SW480 (cell line): ENCODE data around the gene RNF2.
"Not testable (repeated sequence)": the region's sequence is repeated elsewhere in the genome, so short reads cannot be mapped to it uniquely, and the experiment has no call there.

Experiments
- DNase-seq: peaks from one replicate; pipeline ENCODE4 v3.0.0-alpha.2; 2016; ENCODE audit warnings: low spot score

Gene RNF2

DNA sequence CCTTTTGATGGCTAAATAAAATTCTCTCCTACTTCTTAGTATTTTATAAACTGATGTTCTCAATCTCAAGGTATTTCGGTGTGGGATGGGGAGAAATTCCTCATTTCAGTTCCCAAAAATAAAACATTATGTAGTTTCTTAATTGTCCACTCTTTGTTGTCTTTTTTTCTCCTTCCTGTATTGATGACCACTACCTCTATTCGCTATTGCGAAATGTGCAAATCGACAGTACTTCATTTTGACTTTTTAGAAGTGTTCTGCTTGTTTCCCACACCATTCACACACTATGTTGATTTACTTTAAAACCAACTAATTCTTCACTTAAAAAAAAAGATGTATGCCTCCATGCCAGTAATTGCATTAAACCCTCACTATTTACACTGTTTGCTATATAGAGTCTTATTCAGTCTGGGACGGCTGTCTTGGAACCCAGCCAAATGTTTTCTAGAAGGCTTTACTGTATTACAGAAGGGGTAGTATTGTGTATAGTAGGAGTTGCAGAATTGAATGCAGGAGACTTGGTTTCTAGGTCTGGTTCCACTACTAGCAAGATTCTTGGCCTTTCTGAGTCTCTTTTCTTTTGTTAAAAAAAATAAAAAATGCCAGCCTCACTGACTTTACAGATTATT, 5.6 kb downstream of the RNF2 start:
- no peak for DNase-seq

- DNase-seq = no peak
Measured at GRCh38 chr1:185053204-185053603, 7.8 kb downstream of the RNF2 start.

GRCh38 chr1:185054365-185055060, 9.2 kb downstream of the RNF2 start:
- no peak for DNase-seq

GRCh38 chr1:185058110-185058509, 12.8 kb downstream of the RNF2 start:
- DNase-seq = no peak

DNA sequence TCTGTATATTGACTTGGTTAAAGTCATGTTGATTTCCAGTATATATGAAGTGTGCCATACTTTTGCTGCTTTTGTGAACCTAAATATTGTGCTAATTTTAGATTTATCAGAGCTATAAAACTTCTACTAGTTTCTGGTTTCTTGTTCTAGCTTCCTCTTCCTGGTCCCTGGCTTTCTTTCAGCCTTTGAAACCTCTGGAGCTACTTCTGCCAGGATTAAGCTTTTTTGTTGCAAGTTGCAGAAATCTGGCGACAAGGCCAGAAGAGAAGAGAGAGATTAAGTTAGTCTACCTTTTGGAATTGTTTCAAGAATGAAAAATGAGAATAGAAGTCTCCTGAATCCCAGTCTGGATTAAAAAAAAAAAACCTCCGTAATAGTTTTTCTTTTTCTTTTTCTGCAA, 13.5 kb downstream of the RNF2 start:
- DNase-seq = no peak

DNA sequence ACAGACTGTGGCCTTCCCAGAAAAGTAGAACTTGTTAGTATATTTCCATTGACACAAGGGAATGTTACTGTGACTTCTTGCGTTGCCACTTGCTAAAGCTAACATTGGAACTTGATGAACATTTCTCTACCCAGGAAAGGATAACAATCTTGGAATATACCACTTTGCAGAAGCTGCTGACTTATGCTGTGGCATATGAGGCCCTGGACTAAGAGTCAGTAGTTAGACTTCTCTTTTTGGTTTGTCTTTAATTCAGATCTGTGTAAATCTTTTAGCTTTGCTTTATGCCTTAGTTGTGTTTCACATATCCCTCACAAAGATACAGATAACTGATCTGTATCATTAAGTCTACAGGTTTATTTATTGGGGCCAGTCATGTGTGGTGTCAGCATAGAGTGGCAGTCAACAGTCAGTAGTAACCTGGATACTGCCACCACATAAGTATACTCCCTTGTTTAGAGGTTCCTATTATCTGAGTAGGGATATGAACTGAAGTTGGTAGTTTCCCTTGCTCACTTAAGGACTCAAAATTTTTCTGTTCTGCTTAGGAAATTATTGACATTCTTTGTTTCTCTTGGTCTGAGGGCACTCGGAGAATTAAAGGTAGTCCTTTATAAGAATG, 14.7 kb downstream of the RNF2 start:
- DNase-seq = no peak

DNA sequence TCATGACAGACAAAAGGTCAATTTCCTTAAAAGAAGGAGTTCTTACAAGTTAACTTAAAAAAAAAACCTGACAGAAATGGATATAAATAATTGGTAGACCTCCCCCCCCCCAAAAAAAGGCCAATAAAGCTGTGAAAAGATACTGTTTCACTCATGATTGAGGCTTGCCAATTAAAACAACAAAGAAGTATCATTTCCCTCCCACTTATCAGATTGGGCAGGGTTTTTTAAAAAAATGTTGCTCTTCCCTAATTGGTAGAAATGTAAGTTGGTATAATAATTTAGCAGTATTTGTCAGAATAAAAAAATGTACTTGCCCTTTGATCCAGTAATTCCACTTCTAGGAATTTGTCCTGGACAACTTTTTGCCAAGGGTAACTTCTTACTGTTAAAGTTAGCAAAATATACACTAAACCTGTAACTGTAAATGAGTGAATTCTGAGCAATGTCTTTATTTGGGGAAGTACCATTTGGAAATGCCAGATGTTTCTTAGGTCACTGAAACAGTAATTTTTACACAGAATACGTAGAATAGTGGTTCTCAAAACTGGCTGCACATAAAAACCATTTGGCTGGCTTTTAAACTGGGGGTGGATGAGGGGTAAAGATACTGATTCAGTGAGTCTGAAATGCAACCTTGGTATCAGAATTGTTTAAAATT, 17.5 kb downstream of the RNF2 start:
- DNase-seq = no peak

DNA sequence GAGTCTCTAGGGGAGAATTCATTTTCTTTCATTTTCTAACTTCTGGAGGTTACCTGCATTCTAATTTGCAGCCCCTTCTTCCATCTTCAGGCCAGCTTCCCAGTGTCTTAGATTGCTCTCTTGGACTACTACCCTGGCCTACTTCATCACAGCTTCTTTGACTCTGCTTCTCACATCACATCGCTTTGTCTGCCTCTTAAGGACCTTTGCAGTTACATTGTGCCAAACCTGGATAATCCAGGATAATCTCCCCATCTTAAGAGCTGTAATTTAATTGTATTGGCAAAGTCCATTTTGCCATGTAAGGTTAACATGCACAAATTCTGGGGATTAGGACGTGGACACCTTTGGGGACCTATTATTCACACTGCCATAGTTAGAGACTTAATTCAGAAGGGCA, 18.4 kb downstream of the RNF2 start:
- DNase-seq = no peak

GRCh38 chr1:185065006-185065405, 19.6 kb downstream of the RNF2 start:
- DNase-seq = not testable (repeated sequence)

DNA sequence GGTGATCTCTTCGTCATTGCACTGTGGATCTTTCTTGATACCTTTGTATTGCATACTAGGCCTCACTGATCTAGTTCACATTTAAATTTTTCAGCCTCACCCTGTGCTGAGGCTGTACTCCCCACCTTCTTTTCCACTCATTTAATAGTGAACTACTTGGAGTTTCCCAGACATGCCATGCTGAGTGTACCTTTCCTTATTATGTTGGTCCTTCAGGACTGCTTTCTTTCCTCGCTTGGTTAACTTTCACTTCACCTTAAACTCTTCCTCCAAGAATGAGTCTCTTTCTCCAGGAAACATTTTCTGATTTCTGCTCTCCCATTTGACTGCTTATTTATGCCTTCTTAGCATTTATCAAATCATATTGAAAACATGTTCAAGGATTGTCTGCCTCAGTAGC, 20.8 kb downstream of the RNF2 start:
- DNase-seq = no peak

GRCh38 chr1:185068341-185068740, 23.0 kb downstream of the RNF2 start:
- DNase-seq = no peak

DNA sequence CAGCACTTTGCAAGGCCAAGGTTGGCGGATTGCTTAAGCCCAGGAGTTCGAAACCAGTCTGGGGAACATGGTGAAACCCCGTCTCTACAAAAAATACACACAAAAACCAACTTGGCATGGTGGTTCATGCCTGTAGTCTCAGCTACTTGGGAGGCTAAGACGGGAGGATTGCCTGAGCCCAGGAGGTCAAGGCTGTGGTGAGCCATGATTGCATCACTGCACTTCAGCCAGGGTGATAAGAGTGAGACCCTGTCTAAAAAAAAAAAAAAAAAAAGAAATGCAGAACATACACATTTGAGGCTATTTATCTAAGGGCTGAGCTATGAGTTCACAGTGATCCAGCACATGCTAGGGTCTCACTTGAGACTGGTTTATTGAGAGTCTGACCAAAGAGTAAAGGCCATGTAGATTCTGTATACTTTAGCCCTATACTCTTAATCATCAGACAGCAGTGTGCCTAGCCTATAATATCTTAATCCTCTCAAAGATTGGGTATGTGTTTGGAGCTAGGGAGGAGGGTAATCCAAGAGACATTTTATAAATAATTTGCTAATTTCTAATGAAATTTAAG, 23.9 kb downstream of the RNF2 start:
- DNase-seq = no peak

DNA sequence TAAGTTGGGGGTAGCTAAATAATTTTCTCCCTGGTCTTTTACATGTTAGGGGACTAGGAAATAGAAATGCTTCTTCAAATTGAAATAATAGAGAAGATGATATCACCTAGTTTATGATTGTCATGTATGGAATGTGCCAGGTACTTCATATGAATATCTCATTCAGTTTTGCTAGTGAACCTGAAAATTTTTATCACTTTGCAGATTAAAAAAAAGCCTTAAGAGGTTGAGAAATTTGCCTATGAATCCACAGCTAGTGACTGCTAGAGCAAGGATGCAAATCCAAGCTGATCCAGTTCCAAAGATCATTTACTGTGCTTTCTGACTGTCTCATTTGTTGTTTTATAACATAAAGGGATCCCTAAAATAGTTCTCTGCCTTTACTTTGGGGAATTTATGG, 24.7 kb downstream of the RNF2 start:
- DNase-seq = no peak

GRCh38 chr1:185073725-185074124, 28.4 kb downstream of the RNF2 start:
- no peak for DNase-seq

- DNase-seq = no peak
Measured at GRCh38 chr1:185074307-185074706, 28.9 kb downstream of the RNF2 start.

- DNase-seq = no peak
Measured at GRCh38 chr1:185075476-185075875, 30.1 kb downstream of the RNF2 start.

- no peak for DNase-seq
Measured at GRCh38 chr1:185077374-185077773, 32.0 kb downstream of the RNF2 start.

DNA sequence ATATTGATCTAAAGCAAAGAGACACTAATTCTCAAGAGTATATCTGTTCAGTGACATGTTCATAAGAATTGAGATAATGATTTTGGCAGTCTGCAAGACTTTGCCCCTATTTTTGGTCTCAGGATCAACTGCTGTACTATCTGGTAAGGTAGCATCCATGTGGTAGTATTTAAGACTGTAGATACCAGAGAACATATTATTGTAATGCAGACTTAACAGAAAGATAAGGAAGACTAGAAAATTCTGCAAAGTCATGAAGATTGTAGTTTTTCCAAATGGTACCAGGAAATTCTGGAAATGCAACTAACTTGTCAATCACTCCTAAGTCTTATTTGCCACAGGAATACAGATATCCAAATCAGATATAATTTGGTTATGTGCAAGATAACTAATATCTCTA, 35.1 kb downstream of the RNF2 start:
- no peak for DNase-seq

DNA sequence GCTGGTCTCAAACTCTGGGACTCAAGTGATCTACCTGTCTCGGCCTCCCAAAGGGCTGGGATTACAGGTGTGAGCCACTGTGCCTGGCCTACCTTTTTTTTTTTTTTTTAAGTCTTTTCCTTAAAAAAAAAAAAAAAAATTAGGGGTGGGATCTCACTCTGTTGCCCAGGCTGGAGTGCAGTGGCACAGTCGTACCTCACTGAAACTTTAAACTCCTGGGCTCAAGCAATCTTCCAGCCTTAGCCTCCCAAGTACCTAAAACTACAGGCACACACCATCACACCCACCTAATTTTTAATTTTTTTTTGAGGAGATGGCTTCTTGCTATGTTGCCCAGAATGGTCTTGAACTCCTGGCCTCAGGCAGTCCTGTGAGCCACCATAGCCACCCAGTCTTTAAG, 38.5 kb downstream of the RNF2 start:
- no peak for DNase-seq

DNA sequence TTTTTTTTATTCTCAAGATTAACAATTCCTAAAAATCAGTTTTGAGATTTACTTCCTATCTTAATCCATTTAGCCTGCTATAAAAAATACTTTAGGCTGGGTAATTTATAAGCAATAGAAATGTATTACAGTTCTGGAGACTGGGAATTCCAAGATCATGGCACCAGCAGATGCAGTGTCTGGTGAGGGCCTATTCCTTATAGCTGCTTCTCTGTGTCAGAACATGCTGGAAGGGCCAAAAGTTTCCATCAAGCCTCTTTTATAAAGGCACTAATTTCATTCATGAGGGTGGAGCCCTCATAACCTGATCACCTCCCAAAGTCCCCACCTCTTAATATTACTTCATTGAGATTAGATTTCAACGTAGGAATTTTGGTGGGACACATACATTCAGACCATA, 41.7 kb downstream of the RNF2 start:
- DNase-seq = no peak

- no peak for DNase-seq
Measured at GRCh38 chr1:185087746-185088145, 42.4 kb downstream of the RNF2 start.

DNA sequence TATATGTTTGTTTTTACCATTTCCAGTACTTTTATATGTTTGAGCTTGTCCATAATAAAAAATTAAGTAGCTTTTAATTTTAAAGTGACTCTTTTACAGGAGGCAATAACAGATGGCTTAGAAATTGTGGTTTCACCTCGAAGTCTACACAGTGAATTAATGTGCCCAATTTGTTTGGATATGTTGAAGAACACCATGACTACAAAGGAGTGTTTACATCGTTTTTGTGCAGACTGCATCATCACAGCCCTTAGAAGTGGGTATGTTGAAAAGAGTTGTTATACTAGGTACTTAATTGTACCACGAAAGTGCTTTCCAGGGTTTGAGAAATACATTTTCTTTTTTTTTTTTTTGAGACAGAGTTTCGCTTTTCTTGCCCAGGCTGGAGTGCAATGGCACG, 46.1 kb downstream of the RNF2 start:
- no peak for DNase-seq

- no peak for DNase-seq
Measured at GRCh38 chr1:185094761-185095160, 49.4 kb downstream of the RNF2 start.
